ENCODE results near the gene RCE1. TPM values are rescaled to one million over a fixed set of nuclear protein-coding genes. Genes with fewer than 3 reads are reported as not detected.

The RCE1 gene
- total and polyA plus RNA-seq, 5 experiments from 2014 or later: 18.1 to 32.9 (median 27.1) TPM

- no peak overlapping the region for H3K27ac Mint-ChIP-seq
These were observed 49.7 kb downstream of the RCE1 start for GRCh38 chr11:66892911-66893310.

DNA sequence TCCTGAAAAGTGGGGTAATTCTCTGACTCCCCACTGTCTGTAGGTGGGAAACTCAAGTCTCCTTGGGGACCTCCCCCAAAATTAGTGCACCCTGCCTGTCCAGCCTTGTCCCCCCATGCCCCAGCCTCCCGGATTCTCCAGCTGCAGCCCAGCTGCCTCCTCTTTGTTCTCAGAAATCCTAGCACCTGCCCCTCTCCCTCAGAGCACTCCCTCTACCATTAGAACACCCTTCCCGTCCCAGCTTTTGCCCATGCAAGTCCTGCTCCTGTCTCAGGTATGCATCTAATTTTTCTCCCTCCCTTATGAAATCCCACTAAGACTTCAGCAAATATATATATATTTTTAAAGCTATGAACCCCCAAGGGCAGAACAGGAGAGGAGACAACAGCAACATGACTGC is 50.9 kb downstream of the RCE1 start:
- no peaks in the 10 kb centered on the region for H3K4me1 Mint-ChIP-seq
- DNase-seq (no peak), ATAC-seq (no peak)
- H3K36me3 Mint-ChIP-seq: no peaks in the 10 kb centered on the region
- H3K27ac Mint-ChIP-seq: no peak overlapping the region
- no peak overlapping the region for H3K4me3 Mint-ChIP-seq
- POLR2A ChIA-PET: no interaction called here
- H3K9me3 Mint-ChIP-seq: no peaks in the 10 kb centered on the region
- peaks cover 0 to 2% (median 0%) of the 10 kb centered on the region in 5 donors for H3K27me3 Mint-ChIP-seq

More at GRCh38 chr11:66892911-66893310, 49.7 kb downstream of the RCE1 start:
- DNase-seq: no peak
- POLR2A ChIA-PET: no interaction called here
- ATAC-seq: no peak
- H3K4me3 Mint-ChIP-seq: no peak overlapping the region
- no peaks in the 10 kb centered on the region for H3K9me3 Mint-ChIP-seq
- H3K4me1 Mint-ChIP-seq: no peaks in the 10 kb centered on the region
- peaks cover 0 to 2% (median 0%) of the 10 kb centered on the region in 5 donors for H3K27me3 Mint-ChIP-seq
- H3K36me3 Mint-ChIP-seq: no peaks in the 10 kb centered on the region

Other genes starting within 250 kb of the RCE1 start
- gene RBM14, start 226.8 kb upstream of the RCE1 start, total RNA-seq: 100 to 1,000 TPM; 182 to 194 TPM
- 10 to 100 TPM; 70.2 to 91.8 (median 83.3) TPM for gene RBM14, start 226.8 kb upstream of the RCE1 start, polyA plus RNA-seq
- gene RBM4, start 204.7 kb upstream of the RCE1 start, total RNA-seq: 100 to 1,000 TPM; 213 to 232 TPM
- 100 to 1,000 TPM; 250 to 283 (median 262) TPM for gene RBM4, start 204.7 kb upstream of the RCE1 start, polyA plus RNA-seq
- 10 to 100 TPM; 25.1 to 26.0 TPM for gene RBM4B, start 165.6 kb upstream of the RCE1 start, total RNA-seq
- 10 to 100 TPM in 2 of 3 donors, 1 to 10 TPM in 1; 7.7 to 12.3 (median 10.8) TPM for gene RBM4B, start 165.6 kb upstream of the RCE1 start, polyA plus RNA-seq
- gene SPTBN2, start 114.2 kb upstream of the RCE1 start, total RNA-seq: under 1 TPM; 0.47 to 0.62 TPM
- gene SPTBN2, start 114.2 kb upstream of the RCE1 start, polyA plus RNA-seq: under 1 TPM in 1 of 3 donors, not detected in 2; 0.04 TPM
- gene LRFN4, start 13.6 kb downstream of the RCE1 start, total RNA-seq: 1 to 10 TPM; 1.2 to 1.3 TPM
- gene LRFN4, start 13.6 kb downstream of the RCE1 start, polyA plus RNA-seq: under 1 TPM in 2 of 3 donors, not detected in 1; 0.09 to 0.12 TPM
- 1 to 10 TPM; 6.9 to 8.3 TPM for gene PC, start 114.9 kb downstream of the RCE1 start, total RNA-seq
- gene PC, start 114.9 kb downstream of the RCE1 start, polyA plus RNA-seq: 1 to 10 TPM; 3.5 to 8.5 (median 4.5) TPM
- not detected for gene C11orf86, start 131.9 kb downstream of the RCE1 start, total RNA-seq
- gene C11orf86, start 131.9 kb downstream of the RCE1 start, polyA plus RNA-seq: not detected
- not detected for gene SYT12, start 179.7 kb downstream of the RCE1 start, total RNA-seq
- gene SYT12, start 179.7 kb downstream of the RCE1 start, polyA plus RNA-seq: not detected
- under 1 TPM in 1 of 2 experiments, not detected in 1; 0.99 TPM for gene RHOD, start 213.4 kb downstream of the RCE1 start, total RNA-seq
- under 1 TPM in 2 of 3 donors, not detected in 1; 0.17 to 0.48 TPM for gene RHOD, start 213.4 kb downstream of the RCE1 start, polyA plus RNA-seq